Urinary bladder (tissue), 2 donors: ENCODE results near the gene DDX60. TPM values are rescaled to one million over a fixed set of nuclear protein-coding genes. Genes with fewer than 3 reads are reported as not detected.

Source experiments
- polyA plus RNA-seq: library from polyadenylated mRNA; stranded (reverse); fragments of 200-250 nt; gene quantifications from one replicate; pipeline ENCODE4 v1.2.3, GENCODE V29; 2013
- total RNA-seq: library from RNA; depleted of rRNA; stranded (reverse); fragments of >200 nt; gene quantifications from one replicate; pipeline ENCODE4 v1.2.3, GENCODE V29; 2014
- donor health status: healthy.

Gene DDX60
- total and polyA plus RNA-seq, 2 donors = 8.9 to 42.3 TPM

Other genes with a start within 250 kb of the DDX60 start
- gene ANXA10, start 226.2 kb downstream of the DDX60 start, total RNA-seq = not detected
- 2.1 TPM for gene ANXA10, start 226.2 kb downstream of the DDX60 start, polyA plus RNA-seq
- gene DDX60L, start 161.7 kb upstream of the DDX60 start, total RNA-seq = 42.5 TPM
- 4.7 TPM for gene DDX60L, start 161.7 kb upstream of the DDX60 start, polyA plus RNA-seq
- 441 TPM for gene PALLD, start 178.3 kb upstream of the DDX60 start, total RNA-seq
- gene PALLD, start 178.3 kb upstream of the DDX60 start, polyA plus RNA-seq = 760 TPM